ENCODE measurements around the gene EFEMP1. TPM values are rescaled to one million over a fixed set of nuclear protein-coding genes. Genes with fewer than 3 reads are reported as not detected.

Gene EFEMP1
- total RNA-seq, 2 experiments from 2014 or later = 0.61 TPM; not detected in 1

DNA sequence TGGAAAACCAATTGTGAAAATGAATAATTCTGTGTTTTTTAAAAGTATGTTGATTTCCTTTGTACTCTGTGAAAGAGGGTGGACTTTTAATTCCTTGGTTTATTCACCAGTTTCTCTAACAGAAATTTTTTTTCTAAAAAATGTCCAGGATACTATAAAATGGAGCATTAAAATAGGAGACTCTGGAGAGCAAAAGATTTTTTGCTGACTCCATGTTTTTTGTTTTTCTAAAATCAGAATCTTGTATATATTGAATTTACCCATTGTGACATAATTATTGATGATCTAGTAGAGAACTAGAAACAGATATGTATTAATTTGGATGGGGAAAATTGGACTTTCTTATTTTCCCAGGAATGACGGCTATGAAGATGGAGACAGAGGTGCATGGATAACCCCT is 23.2 kb upstream of the EFEMP1 start:
- Histone ChIP-seq H3K9me2 (ENCODE audit: insufficient read depth, low read length) (no peaks in the 10 kb centered on the region), H3K79me2 (ENCODE audit: insufficient read depth, low read depth, low read length) (no peaks in the 10 kb centered on the region), H3K27ac (ENCODE audit: low read depth, low read length, poor library complexity, severe bottlenecking) (no peak overlapping the region), H4K20me1 (ENCODE audit: insufficient read depth, low read length) (no peaks in the 10 kb centered on the region), H3K9me3 (ENCODE audit: low read length) (no peaks in the 10 kb centered on the region), H2AFZ (ENCODE audit: low read length) (no peak overlapping the region), H3K4me1 (ENCODE audit: insufficient read depth, low read length, poor library complexity, severe bottlenecking) (no peaks in the 10 kb centered on the region), H3K4me3 (ENCODE audit: low read depth, low read length, poor library complexity, severe bottlenecking) (no peak overlapping the region), H3K36me3 (ENCODE audit: insufficient read depth, low read length) (no peaks in the 10 kb centered on the region), H3K4me2 (ENCODE audit: low read length) (no peak overlapping the region)
- no TSS peak for BruUV-seq (replicated peaks)
- ChIA-PET POLR2A (no interaction called here), CTCF (ENCODE audit: unreplicated experiment) (no interaction called here)
- intact Hi-C loops (cut with micrococcal nuclease; ENCODE audit: unreplicated experiment) = no loop called here
- TF ChIP-seq, protein P1, sequence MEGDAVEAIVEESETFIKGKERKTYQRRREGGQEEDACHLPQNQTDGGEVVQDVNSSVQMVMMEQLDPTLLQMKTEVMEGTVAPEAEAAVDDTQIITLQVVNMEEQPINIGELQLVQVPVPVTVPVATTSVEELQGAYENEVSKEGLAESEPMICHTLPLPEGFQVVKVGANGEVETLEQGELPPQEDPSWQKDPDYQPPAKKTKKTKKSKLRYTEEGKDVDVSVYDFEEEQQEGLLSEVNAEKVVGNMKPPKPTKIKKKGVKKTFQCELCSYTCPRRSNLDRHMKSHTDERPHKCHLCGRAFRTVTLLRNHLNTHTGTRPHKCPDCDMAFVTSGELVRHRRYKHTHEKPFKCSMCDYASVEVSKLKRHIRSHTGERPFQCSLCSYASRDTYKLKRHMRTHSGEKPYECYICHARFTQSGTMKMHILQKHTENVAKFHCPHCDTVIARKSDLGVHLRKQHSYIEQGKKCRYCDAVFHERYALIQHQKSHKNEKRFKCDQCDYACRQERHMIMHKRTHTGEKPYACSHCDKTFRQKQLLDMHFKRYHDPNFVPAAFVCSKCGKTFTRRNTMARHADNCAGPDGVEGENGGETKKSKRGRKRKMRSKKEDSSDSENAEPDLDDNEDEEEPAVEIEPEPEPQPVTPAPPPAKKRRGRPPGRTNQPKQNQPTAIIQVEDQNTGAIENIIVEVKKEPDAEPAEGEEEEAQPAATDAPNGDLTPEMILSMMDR (conservative IDR thresholded peaks at IDR 0.05; ENCODE audit: low read length) = no peak
- TF ChIP-seq EZH2phosphoT487 (IDR thresholded peaks at IDR 0.05; ENCODE audit: borderline replicate concordance, low read depth, low read length) = no peak
- DNase-seq (ENCODE audit: low spot score) = no peak

DNA sequence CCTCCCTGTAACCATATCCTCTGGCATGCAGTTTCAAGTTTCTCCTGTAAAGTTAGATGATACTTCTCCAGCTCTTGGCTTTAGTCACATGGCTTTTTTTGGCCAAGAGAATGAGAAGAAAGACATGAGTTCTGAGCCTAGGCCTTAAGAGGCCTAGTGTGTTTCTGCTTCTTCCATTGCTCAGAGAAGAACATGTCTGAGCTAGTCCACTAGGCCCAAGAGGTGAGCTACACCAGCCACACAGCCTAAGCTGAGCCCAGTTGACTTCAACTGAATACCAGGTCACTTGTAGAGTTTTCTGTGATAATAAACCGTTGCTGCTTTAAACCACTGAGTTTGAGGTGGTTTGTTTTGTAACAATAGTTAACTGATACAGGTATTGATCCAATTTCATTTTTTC is 19.9 kb upstream of the EFEMP1 start:
- no peaks in the 10 kb centered on the region for H3K4me1 ChIP-seq (ENCODE audit: insufficient read depth, low read length, poor library complexity, severe bottlenecking)
- H3K9me2 ChIP-seq (ENCODE audit: insufficient read depth, low read length) = no peaks in the 10 kb centered on the region
- intact Hi-C loops (cut with micrococcal nuclease; ENCODE audit: unreplicated experiment) = no loop called here
- ChIA-PET CTCF (ENCODE audit: unreplicated experiment) (no interaction called here), POLR2A (interaction anchor here (0.8 kb wide), 1 partner anchor 27 kb away, joined by 4 read pairs; no protein-coding TSS in a partner anchor)
- H3K36me3 ChIP-seq (ENCODE audit: insufficient read depth, low read length) = no peaks in the 10 kb centered on the region
- no peak overlapping the region for H2AFZ ChIP-seq (ENCODE audit: low read length)
- no peak overlapping the region for H3K4me2 ChIP-seq (ENCODE audit: low read length)
- no peaks in the 10 kb centered on the region for H4K20me1 ChIP-seq (ENCODE audit: insufficient read depth, low read length)
- no peak for DNase-seq (ENCODE audit: low spot score)
- H3K9me3 ChIP-seq (ENCODE audit: low read length) = no peaks in the 10 kb centered on the region
- TF ChIP-seq EZH2phosphoT487 (IDR thresholded peaks at IDR 0.05; ENCODE audit: borderline replicate concordance, low read depth, low read length) = no peak
- TF ChIP-seq, protein P1 (conservative IDR thresholded peaks at IDR 0.05; ENCODE audit: low read length) = no peak
- H3K79me2 ChIP-seq (ENCODE audit: insufficient read depth, low read depth, low read length) = no peaks in the 10 kb centered on the region
- no TSS peak for BruUV-seq (replicated peaks)
- no peak overlapping the region for H3K27ac ChIP-seq (ENCODE audit: low read depth, low read length, poor library complexity, severe bottlenecking)
- no peak overlapping the region for H3K4me3 ChIP-seq (ENCODE audit: low read depth, low read length, poor library complexity, severe bottlenecking)

DNA sequence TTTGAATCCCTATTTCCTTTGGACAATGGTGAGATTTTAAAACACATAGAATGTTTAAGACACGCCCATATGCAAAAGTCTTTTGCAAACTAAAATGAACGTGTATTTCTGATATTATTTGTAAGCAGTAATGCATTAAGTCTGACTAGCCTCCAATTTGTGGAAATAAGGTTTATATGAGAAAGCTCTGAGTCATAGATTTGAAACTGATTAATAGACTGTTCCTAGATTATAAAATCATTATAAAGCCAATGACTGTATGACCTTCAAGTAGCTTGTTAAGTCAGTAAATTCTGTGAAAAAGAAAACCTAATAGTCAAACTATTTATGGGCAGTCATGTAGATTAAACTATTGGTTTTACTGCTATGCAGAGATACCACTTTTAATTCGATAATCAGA is 12.8 kb upstream of the EFEMP1 start:
- H3K27ac ChIP-seq (ENCODE audit: low read depth, low read length, poor library complexity, severe bottlenecking) = no peak overlapping the region
- no peak for DNase-seq (ENCODE audit: low spot score)
- H3K4me3 ChIP-seq (ENCODE audit: low read depth, low read length, poor library complexity, severe bottlenecking) = no peak overlapping the region
- intact Hi-C loops (cut with micrococcal nuclease; ENCODE audit: unreplicated experiment) = no loop called here
- ChIA-PET POLR2A (interaction anchor here (1.1 kb wide), 1 partner anchor 483 kb away, joined by 3 read pairs; no protein-coding TSS in a partner anchor), CTCF (ENCODE audit: unreplicated experiment) (no interaction called here)
- H3K9me3 ChIP-seq (ENCODE audit: low read length) = no peaks in the 10 kb centered on the region
- no peaks in the 10 kb centered on the region for H4K20me1 ChIP-seq (ENCODE audit: insufficient read depth, low read length)
- no peak for TF ChIP-seq EZH2phosphoT487 (IDR thresholded peaks at IDR 0.05; ENCODE audit: borderline replicate concordance, low read depth, low read length)
- H3K9me2 ChIP-seq (ENCODE audit: insufficient read depth, low read length) = no peaks in the 10 kb centered on the region
- no peaks in the 10 kb centered on the region for H3K79me2 ChIP-seq (ENCODE audit: insufficient read depth, low read depth, low read length)
- BruUV-seq (replicated peaks) = no TSS peak
- no peak overlapping the region for H2AFZ ChIP-seq (ENCODE audit: low read length)
- H3K4me1 ChIP-seq (ENCODE audit: insufficient read depth, low read length, poor library complexity, severe bottlenecking) = no peaks in the 10 kb centered on the region
- no peaks in the 10 kb centered on the region for H3K36me3 ChIP-seq (ENCODE audit: insufficient read depth, low read length)
- H3K4me2 ChIP-seq (ENCODE audit: low read length) = no peak overlapping the region
